GM12878 (cell line): ENCODE results near the gene ANKRD11.

Experiments
- KDM1A ChIP-seq: fragments of 200-600 bp; sonication (generic); IDR thresholded peaks from 2 replicates; pipeline ENCODE4 v1.6.1; 2016; ENCODE audit warnings: borderline replicate concordance
- MTA3 ChIP-seq: IDR thresholded peaks from 2 replicates; pipeline ENCODE4 v1.6.1; 2012; ENCODE audit warnings: low read length, inconsistent platforms, borderline replicate concordance
- SIN3A ChIP-seq: IDR thresholded peaks from 2 replicates; pipeline ENCODE4 v1.6.1; 2012; ENCODE audit warnings: low read depth, low read length, improper control_type of control experiment
- SMC3 ChIP-seq: IDR thresholded peaks from 2 replicates; pipeline ENCODE4 v1.6.1; 2011; ENCODE audit warnings: low read length, improper control_type of control experiment, borderline replicate concordance
- SUPT20H ChIP-seq: IDR thresholded peaks from 2 replicates; pipeline ENCODE4 v1.6.1; 2011; ENCODE audit warnings: low read depth, mild to moderate bottlenecking, low read length, moderate library complexity, borderline replicate concordance; ENCODE audit not compliant: control insufficient read depth
- TF ChIP-seq, protein P1 (sequence below), 3 experiments: IDR thresholded peaks in 2 of 3; conservative IDR thresholded peaks in 1 of 3; 2 replicates each; pipeline ENCODE4 v1.5.1; 2011; ENCODE audit warnings: low read depth in 3 of 3, low read length in 3 of 3, mild to moderate bottlenecking in 3 of 3, control low read depth in 2 of 3, moderate library complexity in 2 of 3, inconsistent platforms in 1 of 3, mixed read lengths in 1 of 3; ENCODE audit not compliant: control insufficient read depth in 2 of 3, insufficient read depth in 1 of 3; ENCODE audit errors: extremely low read depth in 1 of 3

DNA sequence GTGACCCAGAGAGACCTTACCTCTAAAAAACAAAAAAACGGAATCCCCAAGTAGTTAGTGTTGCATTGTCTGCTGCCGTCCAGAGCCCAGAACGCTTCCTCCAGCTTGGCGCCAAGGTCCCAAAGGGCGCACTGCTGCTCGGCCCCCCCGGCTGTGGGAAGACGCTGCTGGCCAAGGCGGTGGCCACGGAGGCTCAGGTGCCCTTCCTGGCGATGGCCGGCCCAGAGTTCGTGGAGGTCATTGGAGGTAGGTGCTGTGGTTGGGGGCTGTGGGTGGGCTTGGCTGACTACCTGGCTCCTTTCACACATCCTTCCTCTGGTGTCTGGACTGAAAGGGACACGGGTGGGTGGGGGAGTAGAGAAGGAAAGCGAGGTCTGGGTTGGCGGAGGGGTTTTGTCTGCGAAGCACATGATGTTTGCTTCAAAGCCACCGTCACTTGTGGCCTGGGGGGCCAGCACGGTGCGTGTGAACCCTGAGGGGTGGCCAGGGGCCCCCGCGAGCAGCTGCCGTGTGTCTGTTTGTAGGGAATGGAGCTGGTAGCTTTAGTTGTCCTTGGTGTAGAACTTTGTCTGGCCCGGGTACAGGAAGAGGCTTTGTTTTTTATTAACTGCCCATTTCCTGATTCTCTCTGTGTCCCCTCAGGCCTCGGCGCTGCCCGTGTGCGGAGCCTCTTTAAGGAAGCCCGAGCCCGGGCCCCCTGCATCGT, 41.6 kb upstream of the ANKRD11 start:
- TF ChIP-seq, protein P1, sequence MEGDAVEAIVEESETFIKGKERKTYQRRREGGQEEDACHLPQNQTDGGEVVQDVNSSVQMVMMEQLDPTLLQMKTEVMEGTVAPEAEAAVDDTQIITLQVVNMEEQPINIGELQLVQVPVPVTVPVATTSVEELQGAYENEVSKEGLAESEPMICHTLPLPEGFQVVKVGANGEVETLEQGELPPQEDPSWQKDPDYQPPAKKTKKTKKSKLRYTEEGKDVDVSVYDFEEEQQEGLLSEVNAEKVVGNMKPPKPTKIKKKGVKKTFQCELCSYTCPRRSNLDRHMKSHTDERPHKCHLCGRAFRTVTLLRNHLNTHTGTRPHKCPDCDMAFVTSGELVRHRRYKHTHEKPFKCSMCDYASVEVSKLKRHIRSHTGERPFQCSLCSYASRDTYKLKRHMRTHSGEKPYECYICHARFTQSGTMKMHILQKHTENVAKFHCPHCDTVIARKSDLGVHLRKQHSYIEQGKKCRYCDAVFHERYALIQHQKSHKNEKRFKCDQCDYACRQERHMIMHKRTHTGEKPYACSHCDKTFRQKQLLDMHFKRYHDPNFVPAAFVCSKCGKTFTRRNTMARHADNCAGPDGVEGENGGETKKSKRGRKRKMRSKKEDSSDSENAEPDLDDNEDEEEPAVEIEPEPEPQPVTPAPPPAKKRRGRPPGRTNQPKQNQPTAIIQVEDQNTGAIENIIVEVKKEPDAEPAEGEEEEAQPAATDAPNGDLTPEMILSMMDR (IDR thresholded peaks at IDR 0.05 in 2 of 3, conservative IDR thresholded peaks at IDR 0.05 in 1 of 3; ENCODE audit: control insufficient read depth in 2 of 3, extremely low read depth in 1 of 3, insufficient read depth in 1 of 3, low read depth in 3 of 3, low read length in 3 of 3): no peak
- no peak for TF ChIP-seq SMC3
- TF ChIP-seq MTA3: no peak
- TF ChIP-seq SUPT20H: no peak
- TF ChIP-seq SIN3A: no peak
- no peak for TF ChIP-seq KDM1A
